MG63 (cell line): ENCODE data around the gene LEO1. TPM values are rescaled to one million over a fixed set of nuclear protein-coding genes. Genes with fewer than 3 reads are reported as not detected.

ENCODE experiments used
- DNase-seq: peaks from one replicate; pipeline ENCODE4 v3.0.0-alpha.2; 2020
- H3K27me3 ChIP-seq: fragments of 250-450 bp; sonication (Bioruptor Pico); 2 replicates; pipeline ENCODE4 v1.5.1; 2020; ENCODE audit warnings: mild to moderate bottlenecking, moderate library complexity
- H3K36me3 ChIP-seq: fragments of 250-450 bp; sonication (Bioruptor Pico); 2 replicates; pipeline ENCODE4 v1.5.1; 2020; ENCODE audit warnings: mild to moderate bottlenecking, moderate library complexity
- H3K4me3 ChIP-seq: fragments of 250-450 bp; sonication (Bioruptor Pico); 2 replicates; pipeline ENCODE4 v1.5.1; 2020; ENCODE audit warnings: mild to moderate bottlenecking, moderate library complexity
- H3K9me3 ChIP-seq: fragments of 250-450 bp; sonication (Bioruptor Pico); 2 replicates; pipeline ENCODE4 v1.5.1; 2020; ENCODE audit warnings: mild to moderate bottlenecking, moderate library complexity
- total RNA-seq: library from RNA; depleted of rRNA; stranded (reverse); fragments of >200 nt; shearing (Covaris generic); gene quantifications from 2 replicates; pipeline ENCODE4 v1.2.3, GENCODE V29; 2014; ENCODE audit warnings: low replicate concordance; rRNA removed

LEO1 gene
- total RNA-seq, 1 experiment from 2014 or later = 30.5 TPM

GRCh38 chr15:51907136-51907862 is 64.3 kb downstream of the LEO1 start:
- Histone ChIP-seq H3K4me3 (no peak overlapping the region), H3K36me3 (peaks cover 58% of the 10 kb centered on the region), H3K27me3 (no peaks in the 10 kb centered on the region), H3K9me3 (no peaks in the 10 kb centered on the region)
- no peak for DNase-seq

- H3K36me3 ChIP-seq = peaks cover 73% of the 10 kb centered on the region
- no peak overlapping the region for H3K4me3 ChIP-seq
- no peaks in the 10 kb centered on the region for H3K27me3 ChIP-seq
- H3K9me3 ChIP-seq = no peaks in the 10 kb centered on the region
- DNase-seq = no peak
Measured at GRCh38 chr15:51904931-51905330, 66.6 kb downstream of the LEO1 start.

- no peak overlapping the region for H3K4me3 ChIP-seq
- H3K27me3 ChIP-seq = no peaks in the 10 kb centered on the region
- H3K9me3 ChIP-seq = no peaks in the 10 kb centered on the region
- H3K36me3 ChIP-seq = peaks cover 72% of the 10 kb centered on the region
- no peak for DNase-seq
Measured at GRCh38 chr15:51904421-51904820, 67.2 kb downstream of the LEO1 start.

- H3K9me3 ChIP-seq = no peaks in the 10 kb centered on the region
- no peak for DNase-seq
Measured at GRCh38 chr15:51889486-51889885, 82.1 kb downstream of the LEO1 start.

GRCh38 chr15:51888593-51889195 is 82.9 kb downstream of the LEO1 start:
- Histone ChIP-seq H3K27me3 (no peaks in the 10 kb centered on the region), H3K4me3 (no peak overlapping the region), H3K36me3 (peaks cover 30% of the 10 kb centered on the region), H3K9me3 (no peaks in the 10 kb centered on the region)
- DNase-seq = no peak

More at GRCh38 chr15:51889486-51889885, 82.1 kb downstream of the LEO1 start:
- Histone ChIP-seq H3K4me3 (no peak overlapping the region), H3K36me3 (peaks cover 34% of the 10 kb centered on the region), H3K27me3 (no peaks in the 10 kb centered on the region)

Other genes with a start within 250 kb of the LEO1 start
- gene LYSMD2, start 234.1 kb downstream of the LEO1 start, total RNA-seq = 23.3 and 25.2 TPM in 2 replicates
- 1.3 and 1.4 TPM in 2 replicates for gene TMOD2, start 220.2 kb downstream of the LEO1 start, total RNA-seq
- gene TMOD3, start 142.1 kb downstream of the LEO1 start, total RNA-seq = 37.8 and 40.6 TPM in 2 replicates
- gene MAPK6, start 47.4 kb upstream of the LEO1 start, total RNA-seq = 36.3 and 67.2 TPM in 2 replicates
- not detected in 2 replicates for gene BCL2L10, start 141.0 kb upstream of the LEO1 start, total RNA-seq
- gene GNB5, start 219.6 kb upstream of the LEO1 start, total RNA-seq = 11.7 and 18.9 TPM in 2 replicates